Measurements from ENCODE around the gene TMEM221. TPM values are rescaled to one million over a fixed set of nuclear protein-coding genes. Genes with fewer than 3 reads are reported as not detected.

Gene TMEM221
- total RNA-seq, 1 donor from 2014 or later, result 0.57 TPM

DNA sequence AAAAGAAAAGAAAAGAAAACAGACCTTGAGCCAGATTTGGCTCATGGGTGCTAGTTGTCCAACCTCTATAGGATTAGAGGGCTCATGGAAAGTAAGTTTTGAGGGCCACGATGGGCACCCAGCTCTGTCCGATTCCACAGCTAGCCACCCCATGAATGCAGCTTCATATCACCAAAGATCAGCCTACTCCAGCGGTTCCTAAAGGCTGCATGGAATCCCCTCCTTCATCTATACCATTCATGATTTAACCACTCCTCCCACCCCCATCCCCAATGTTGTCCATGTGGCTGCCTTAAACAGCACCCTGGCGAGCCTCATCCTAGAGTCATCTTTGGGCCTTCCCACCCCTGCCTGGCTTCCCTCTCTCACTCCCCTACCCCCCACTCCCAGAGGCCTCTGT is 26.5 kb downstream of the TMEM221 start:
- TF ChIP-seq, protein P1, sequence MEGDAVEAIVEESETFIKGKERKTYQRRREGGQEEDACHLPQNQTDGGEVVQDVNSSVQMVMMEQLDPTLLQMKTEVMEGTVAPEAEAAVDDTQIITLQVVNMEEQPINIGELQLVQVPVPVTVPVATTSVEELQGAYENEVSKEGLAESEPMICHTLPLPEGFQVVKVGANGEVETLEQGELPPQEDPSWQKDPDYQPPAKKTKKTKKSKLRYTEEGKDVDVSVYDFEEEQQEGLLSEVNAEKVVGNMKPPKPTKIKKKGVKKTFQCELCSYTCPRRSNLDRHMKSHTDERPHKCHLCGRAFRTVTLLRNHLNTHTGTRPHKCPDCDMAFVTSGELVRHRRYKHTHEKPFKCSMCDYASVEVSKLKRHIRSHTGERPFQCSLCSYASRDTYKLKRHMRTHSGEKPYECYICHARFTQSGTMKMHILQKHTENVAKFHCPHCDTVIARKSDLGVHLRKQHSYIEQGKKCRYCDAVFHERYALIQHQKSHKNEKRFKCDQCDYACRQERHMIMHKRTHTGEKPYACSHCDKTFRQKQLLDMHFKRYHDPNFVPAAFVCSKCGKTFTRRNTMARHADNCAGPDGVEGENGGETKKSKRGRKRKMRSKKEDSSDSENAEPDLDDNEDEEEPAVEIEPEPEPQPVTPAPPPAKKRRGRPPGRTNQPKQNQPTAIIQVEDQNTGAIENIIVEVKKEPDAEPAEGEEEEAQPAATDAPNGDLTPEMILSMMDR (IDR thresholded peaks at IDR 0.05), result no peak
- Mint-ChIP-seq H3K36me3 (ENCODE audit: low read depth) (no peaks in the 10 kb centered on the region), H3K9me3 (ENCODE audit: low read depth) (no peaks in the 10 kb centered on the region), H3K4me1 (ENCODE audit: low read depth) (peaks cover 15% of the 10 kb centered on the region), H3K27me3 (ENCODE audit: low read depth) (peaks cover 2% of the 10 kb centered on the region), H3K27ac (ENCODE audit: unreplicated experiment) (no peak overlapping the region), H3K4me3 (ENCODE audit: unreplicated experiment) (no peak overlapping the region)
- DNase-seq (ENCODE audit: low spot score), result no peak

DNA sequence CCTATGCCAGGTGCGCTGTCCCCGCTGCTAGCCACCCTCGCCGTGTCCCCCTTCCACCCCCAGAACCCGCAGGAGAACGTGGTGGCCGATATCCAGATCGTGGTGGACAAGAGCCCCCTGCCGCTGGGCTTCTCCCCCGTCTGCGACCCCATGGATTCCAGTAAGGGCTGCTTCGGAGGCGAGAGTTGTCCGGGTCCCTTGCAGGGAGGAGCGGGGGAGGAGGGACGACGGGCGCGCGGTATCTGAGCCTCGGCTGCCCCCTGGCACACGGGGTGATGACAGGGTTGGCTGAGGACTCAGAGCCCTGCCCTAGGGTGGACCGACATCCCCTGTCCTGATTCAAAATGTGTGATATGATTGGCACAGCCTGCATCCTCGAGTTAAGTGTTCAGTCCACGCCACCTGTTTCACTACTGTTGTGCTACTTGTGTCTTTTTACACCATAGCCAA is 28.0 kb downstream of the TMEM221 start:
- H3K36me3 Mint-ChIP-seq (ENCODE audit: low read depth), result no peaks in the 10 kb centered on the region
- H3K27ac Mint-ChIP-seq (ENCODE audit: unreplicated experiment), result peak overlapping the region; percentile 69
- H3K27me3 Mint-ChIP-seq (ENCODE audit: low read depth), result peaks cover 8% of the 10 kb centered on the region
- no peak for DNase-seq (ENCODE audit: low spot score)
- peak overlapping the region; percentile 88 for H3K4me3 Mint-ChIP-seq (ENCODE audit: unreplicated experiment)
- H3K4me1 Mint-ChIP-seq (ENCODE audit: low read depth), result peaks cover 15% of the 10 kb centered on the region
- H3K9me3 Mint-ChIP-seq (ENCODE audit: low read depth), result no peaks in the 10 kb centered on the region
- TF ChIP-seq, protein P1 (IDR thresholded peaks at IDR 0.05), result peak; percentile 52

DNA sequence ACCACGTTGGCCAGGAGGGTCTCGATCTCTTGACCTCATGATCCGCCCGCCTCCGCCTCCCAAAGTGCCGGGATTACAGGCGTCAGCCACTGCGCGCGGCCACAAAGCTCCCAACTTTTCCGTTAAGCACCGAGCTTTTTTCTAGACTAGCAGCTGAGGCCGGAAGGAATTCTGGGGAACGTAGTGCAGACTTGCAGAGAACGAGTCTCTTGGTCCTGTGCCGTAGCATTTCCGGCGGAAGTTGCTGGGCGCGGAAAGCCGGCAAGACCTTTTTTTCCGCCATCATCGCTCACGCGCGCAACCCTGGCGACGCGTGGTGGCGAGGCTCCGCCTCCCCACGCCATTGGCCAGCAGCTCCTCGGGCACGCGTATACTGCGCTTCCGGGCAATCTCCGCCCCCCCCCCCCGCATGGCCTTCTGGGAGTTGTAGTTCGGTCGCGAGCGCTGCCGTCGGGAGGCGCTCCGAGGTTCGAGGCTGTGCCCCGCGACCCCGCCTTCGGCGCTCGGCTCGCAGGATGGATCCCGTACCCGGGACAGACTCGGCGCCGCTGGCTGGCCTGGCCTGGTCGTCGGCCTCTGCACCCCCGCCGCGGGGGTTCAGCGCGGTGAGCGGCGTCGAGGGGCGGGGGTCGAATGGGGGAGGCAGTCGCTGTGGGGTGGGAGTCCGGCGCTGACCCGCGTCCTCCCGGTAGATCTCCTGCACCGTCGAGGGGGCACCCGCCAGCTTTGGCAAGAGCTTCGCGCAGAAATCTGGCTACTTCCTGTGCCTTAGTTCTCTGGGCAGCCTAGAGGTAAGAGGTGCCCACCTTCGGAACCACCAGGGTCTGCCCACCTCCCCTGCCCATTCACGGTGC is 28.6 kb downstream of the TMEM221 start, which contains the start of gene MVB12A:
Gene MVB12A, plus strand, starts transcription at position 427 of the 854 bp plus-strand sequence. Its CDS starts 89 bp downstream, at position 516.
- Mint-ChIP-seq H3K36me3 (ENCODE audit: low read depth) (no peaks in the 10 kb centered on the region), H3K27me3 (ENCODE audit: low read depth) (peaks cover 14% of the 10 kb centered on the region), H3K9me3 (ENCODE audit: low read depth) (no peaks in the 10 kb centered on the region), H3K4me3 (ENCODE audit: unreplicated experiment) (peak within 1 kb of the TSS; percentile 88), H3K4me1 (ENCODE audit: low read depth) (peaks cover 15% of the 10 kb centered on the region), H3K27ac (ENCODE audit: unreplicated experiment) (peak within 1 kb of the TSS; percentile 92)
- DNase-seq (ENCODE audit: low spot score), result peak; percentile 98
- TF ChIP-seq, protein P1 (IDR thresholded peaks at IDR 0.05), result no peak

DNA sequence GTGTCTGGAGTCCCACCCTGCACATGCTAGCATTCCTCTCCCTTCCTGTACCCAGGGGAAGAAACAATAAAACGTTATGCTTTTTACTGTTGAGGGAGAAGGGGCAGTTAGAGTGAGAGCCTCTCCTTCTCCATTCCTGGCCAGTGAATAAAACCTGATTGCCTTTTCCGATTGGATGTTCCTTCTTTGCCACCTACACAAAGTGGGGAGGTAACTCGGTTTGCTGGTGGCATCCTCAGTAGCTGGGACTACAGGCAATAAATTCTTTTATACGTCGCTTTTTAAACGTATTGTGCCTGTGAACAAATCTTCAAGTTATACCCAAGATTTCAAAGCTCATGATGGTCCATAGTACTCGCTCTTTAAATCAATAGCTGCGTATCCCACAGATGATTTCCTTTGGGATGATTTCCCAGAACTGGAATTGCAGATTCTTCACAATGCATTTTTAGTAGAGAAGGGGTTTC is 29.3 kb downstream of the TMEM221 start:
- peak overlapping the region; percentile 92 for H3K27ac Mint-ChIP-seq (ENCODE audit: unreplicated experiment)
- H3K9me3 Mint-ChIP-seq (ENCODE audit: low read depth), result no peaks in the 10 kb centered on the region
- H3K4me1 Mint-ChIP-seq (ENCODE audit: low read depth), result peaks cover 12% of the 10 kb centered on the region
- H3K4me3 Mint-ChIP-seq (ENCODE audit: unreplicated experiment), result peak overlapping the region; percentile 88
- H3K36me3 Mint-ChIP-seq (ENCODE audit: low read depth), result no peaks in the 10 kb centered on the region
- DNase-seq (ENCODE audit: low spot score), result no peak
- TF ChIP-seq, protein P1 (IDR thresholded peaks at IDR 0.05), result no peak
- H3K27me3 Mint-ChIP-seq (ENCODE audit: low read depth), result peaks cover 17% of the 10 kb centered on the region

DNA sequence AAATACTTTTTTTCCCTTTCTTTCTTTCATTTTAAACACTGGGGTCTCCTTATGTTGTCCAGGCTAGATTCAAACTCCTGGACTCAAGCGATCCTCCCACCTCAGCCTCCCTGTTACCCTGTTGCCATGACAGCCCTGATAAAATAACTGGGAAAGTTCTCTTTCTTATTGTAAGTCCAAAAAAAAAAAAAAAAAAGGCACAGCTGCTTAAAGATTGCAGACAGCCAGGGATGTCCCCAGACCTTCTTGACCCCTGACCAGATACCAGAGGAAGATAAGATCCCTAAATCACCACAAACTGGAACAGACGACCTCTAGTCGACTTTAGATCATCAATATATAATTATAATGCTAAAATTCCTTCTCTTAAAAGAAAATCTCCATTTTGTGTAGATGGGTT is 29.8 kb downstream of the TMEM221 start:
- Mint-ChIP-seq H3K27me3 (ENCODE audit: low read depth) (peaks cover 17% of the 10 kb centered on the region), H3K36me3 (ENCODE audit: low read depth) (no peaks in the 10 kb centered on the region), H3K4me1 (ENCODE audit: low read depth) (peaks cover 12% of the 10 kb centered on the region), H3K9me3 (ENCODE audit: low read depth) (no peaks in the 10 kb centered on the region), H3K4me3 (ENCODE audit: unreplicated experiment) (peak overlapping the region; percentile 88), H3K27ac (ENCODE audit: unreplicated experiment) (no peak overlapping the region)
- DNase-seq (ENCODE audit: low spot score), result no peak
- TF ChIP-seq, protein P1 (IDR thresholded peaks at IDR 0.05), result no peak
